Frontal cortex (tissue), 4 donors: ENCODE data around the gene PRKN. TPM values are rescaled to one million over a fixed set of nuclear protein-coding genes. Genes with fewer than 3 reads are reported as not detected.
"Not testable (repeated sequence)": the region's sequence is repeated elsewhere in the genome, so short reads cannot be mapped to it uniquely, and the experiment has no call there.

ENCODE experiments used
- DNase-seq, 2 donors: peaks; one replicate each; pipeline ENCODE4 v3.0.0; 2012; ENCODE audit warnings: low spot score in 2 of 2
- FAIRE-seq: peaks from 2 replicates; lab custom pipeline; 2012; peaks lifted over from hg19 to GRCh38; lab: Jason Lieb, UNC
- total RNA-seq: library from RNA; depleted of rRNA; stranded (reverse); fragments of >200 nt; gene quantifications from one replicate; pipeline ENCODE4 v1.2.3, GENCODE V29; 2014
- donor health status: control.
- donor health status: control.
- donor health status: control.

Gene PRKN
- total RNA-seq, 1 donor from 2014 or later, result 6.1 TPM

DNA sequence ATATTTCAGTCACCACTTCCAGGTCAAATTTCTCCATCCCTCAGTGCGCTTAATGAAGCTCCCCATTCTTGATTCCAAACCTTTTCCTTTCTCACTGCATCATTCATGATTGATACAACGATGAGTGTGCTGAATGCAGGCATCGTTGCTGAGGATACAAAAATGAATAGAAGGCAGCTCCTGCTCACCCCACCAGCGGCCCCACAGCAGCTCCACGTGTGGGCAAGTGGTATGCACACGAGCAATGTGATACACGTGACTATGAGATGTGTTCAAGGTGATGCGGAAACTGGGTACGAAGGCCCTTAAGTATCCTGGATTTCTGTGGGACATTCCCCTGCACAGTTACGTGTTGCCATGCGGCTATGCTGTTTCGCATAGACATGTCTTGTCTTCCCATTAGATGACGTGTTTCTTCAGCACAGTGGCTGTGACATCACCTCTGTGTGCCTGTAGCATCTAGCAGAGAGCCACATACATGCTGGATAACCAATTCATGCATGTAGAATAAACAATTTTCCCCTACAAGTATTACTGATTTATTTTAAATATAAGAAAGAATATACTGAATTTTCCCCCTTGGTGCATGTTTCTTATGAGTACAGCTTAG lies 1193.2 kb downstream of the PRKN start:
- FAIRE-seq, result no peak
- no peak for DNase-seq

DNA sequence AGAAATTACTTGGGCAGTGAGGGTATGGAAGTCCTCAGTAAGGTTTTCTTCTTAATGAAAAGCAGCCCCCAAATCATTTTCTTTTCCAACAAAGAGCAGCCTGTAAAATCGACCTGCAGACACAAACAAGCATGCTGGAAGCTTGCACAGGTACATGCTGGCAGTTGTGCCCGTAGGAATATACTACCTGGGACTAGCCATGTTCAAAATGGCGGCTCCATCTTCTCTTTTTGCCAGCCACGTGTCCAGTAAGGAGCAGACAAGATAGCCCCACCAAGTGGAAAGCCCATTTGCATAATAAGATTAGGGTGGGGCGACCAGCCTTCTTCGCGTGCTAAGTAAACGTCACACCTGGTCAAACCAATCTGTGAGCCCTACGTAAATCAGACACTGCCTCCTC lies 1194.3 kb downstream of the PRKN start:
- no peak for DNase-seq
- FAIRE-seq, result no peak

DNA sequence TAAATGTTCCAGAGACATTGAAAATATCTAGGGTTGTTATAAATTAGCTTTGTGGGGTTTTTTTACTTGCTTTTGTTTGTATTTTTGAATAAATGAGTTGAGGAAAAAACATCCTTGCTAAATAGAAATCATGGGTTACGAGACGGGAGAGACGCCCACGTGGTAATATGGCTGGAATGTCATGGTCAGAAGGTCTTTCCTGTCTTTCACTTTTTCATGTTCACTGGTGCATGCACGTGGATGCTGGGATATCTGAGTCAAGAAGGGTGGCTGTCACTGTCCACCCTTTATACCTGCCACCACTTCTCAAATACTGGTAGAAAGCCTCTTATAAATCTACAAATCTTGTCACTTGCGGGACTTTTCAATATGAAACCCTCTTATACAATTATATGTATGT lies 1195.0 kb downstream of the PRKN start:
- no peak for DNase-seq
- no peak for FAIRE-seq

DNA sequence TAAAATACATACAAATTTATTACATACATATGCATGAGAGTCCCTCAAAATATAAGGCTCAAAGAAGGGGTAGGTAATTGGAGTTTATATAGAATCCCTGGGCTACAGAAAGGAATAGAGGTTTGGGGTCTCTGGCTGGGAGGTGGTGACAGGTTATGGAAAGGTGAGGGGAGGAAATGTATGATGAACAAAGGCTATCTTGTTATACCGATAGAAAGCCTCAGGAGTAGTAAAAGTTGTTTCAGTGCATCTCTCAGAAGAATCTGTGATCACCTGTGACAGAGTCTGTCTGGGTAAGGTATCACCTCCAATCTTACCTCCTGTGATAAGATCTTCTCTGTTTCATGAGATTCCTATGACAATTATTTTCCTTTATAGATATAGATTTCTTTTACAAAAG lies 1200.8 kb downstream of the PRKN start:
- no peak for DNase-seq
- no peak for FAIRE-seq

DNA sequence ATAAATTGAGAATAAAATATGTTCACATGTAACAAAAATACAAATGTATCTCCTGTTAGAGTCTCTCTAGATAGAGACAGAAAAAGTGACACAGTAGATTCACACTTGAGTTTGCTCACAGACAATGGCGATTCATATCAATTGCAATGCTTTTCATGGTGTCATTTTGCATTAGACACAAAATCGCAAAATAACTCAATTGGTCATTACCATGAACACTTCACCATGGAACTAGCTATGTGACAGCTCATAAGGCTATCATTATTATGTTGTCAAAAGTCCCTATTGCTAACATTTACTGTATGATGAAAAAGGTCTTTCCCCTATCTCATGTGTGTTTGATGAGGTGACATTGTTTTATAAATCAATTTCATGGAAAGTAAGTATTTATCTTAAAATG lies 1204.2 kb downstream of the PRKN start:
- FAIRE-seq (no peak), DNase-seq (no peak)

DNA sequence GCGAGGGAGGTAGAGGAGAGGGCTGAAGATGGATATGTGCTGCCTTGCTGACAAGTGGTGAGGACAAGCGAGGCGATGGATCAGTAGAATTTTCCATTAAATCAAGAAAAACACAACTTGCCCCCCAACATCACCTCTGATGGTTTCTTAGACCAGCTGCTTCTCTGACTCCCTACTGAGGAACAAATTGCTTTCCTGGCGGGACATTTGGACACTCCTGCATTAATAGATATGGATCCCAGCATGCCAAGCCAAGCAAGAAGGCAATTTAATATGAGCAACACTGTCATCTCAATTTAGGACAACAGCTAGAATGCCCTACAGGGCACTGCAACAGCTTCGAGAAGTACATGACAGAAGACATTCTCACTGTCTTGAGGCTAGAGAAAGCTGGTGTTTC lies 1205.3 kb downstream of the PRKN start:
- DNase-seq (no peak), FAIRE-seq (no peak)

DNA sequence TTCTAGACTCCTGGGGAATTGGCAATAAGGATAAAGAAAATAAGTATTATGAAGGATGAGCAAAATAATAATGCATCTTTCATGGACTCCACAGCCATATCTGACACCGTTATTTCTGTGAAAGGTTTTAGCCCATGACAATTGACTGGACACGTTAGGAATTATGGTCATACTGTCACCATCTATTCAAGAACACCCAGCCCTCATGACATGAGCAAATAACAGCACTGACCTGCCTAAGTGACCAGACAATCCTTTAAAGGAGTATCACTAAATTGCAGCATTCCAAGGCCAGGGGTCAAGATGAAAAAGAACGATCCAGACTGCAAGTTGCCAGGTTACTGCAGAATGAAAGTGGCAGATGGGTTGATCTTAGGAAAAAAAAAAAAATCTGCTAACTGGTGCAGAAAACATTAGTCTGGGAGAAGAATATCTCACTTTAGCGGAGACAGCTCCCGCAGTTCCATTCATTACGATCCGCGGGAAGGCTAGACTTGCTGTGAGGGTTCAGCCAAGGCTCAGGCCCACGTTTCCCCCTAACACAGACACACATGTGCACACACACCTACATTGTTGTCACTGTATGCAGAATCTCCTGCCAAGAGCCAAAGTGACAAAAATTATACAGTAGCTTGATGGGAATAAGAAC lies 1216.0 kb downstream of the PRKN start:
- FAIRE-seq (no peak), DNase-seq (no peak)

DNA sequence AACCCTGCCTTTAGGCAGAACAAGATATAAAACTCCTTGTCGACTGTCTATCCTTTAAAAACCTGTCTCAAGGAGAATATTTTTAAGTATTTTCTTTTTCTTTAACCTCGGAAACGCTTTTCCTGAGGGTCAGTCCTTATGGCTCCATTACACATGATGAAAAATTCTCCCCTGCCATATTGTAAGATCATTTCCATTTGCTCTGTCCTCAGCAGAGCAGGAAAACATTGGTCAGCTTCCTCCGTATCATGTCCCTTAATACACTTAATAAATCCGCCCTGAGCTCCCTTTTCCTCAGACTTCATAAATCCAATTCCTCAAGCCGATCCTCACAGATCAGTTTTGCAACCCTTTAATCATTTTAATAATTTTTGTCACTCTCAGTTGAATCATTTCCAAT lies 1219.2 kb downstream of the PRKN start:
- no peak for DNase-seq

DNA sequence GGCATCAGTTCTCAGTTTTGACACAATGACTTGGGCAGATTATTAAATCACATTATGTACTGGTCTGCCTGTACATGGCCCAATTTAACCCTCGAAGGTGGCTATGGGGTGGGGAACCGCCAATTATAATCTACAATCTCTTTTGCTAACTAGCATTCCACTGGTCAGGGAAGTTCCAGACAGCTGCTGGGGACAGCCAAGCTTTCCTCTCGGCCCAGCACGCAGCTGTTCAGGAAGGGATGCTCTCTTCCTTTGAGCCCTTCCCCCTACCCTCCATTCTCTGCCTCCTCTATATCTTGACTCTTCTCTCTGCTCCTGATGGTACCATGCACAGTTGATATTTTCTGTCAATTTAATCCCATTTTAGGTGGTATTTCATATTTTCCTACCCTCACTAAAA lies 1220.2 kb downstream of the PRKN start:
- no peak for DNase-seq
- FAIRE-seq, result no peak

More for the DNA sequence above, 1219.2 kb downstream of the PRKN start:
- FAIRE-seq, result no peak

DNA sequence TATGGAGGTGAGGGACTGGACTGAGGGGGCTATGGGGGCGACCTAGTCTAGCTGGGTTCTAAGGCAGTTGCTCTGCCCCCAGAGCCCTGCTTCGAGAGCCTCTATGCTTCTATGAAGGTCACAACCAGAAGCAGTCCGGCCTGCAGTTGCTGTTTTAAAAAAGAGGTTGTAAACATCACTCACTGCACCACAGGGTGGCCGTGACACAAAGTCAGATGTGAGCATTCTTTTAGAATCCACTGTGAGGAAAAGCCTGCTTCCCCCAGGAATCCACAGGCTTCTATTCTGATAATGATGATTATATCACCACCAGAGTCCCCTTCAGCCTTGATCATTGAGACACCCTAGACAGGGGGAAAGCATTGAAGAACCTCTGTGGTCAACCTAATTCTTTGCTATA lies 1224.0 kb downstream of the PRKN start:
- DNase-seq (no peak), FAIRE-seq (no peak)

DNA sequence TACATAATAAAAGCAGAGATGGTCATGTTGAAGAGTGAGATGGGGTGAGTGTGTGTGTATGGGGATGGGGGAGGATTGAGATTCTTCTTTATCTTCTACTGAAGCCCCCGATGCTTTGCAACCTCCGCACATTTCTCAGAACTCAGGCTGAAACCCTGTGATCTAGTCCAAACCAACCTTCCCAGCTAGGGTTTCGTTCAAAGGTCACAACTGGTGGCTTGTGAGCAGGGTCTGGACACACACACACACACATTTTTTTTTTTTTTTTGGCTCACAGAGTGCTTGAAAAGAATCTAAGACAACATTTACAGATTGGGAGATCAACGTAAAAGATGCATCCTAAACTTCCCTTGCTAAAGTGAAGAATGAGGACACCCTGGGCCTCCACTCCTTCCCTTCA lies 1228.7 kb downstream of the PRKN start:
- FAIRE-seq (no peak), DNase-seq (no peak)

DNA sequence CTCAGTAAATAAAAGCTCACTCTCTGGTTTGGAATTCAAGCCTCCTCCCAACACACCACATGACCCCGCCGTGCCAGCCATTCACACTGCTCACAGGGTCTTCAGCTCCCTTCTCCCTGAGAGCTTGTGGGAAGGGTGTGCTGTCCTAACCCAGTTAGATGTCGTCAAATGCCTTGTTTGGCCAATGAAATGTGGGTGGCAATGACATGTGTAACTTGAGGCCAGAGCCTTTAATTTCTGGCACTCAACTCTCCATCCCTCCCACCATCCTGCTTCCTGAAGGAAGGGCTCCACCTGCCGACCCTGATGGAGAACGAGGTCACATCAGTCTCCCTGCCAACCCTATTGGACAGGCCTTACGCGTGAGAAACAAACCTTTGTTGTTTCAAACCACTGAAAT lies 1229.2 kb downstream of the PRKN start:
- FAIRE-seq, result no peak
- DNase-seq, result no peak

DNA sequence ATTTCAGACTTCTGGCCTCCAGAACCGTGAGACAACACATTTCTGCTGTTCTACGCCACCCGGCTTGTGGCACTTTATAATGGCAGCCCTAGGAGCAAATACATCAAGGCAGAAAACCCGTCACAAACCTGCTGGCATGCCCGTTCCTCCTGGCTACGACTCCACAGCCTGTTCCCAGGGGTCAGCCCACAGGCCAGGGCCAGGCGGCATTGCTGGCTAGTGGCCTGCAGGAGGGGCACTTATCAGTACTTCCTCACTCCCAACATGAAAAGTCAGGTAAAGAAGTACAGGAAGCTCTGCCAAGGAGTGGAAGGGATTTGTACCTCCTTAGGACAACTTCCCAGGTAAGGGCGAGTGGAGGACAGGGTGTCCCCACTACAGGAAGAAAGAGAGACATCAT lies 1230.6 kb downstream of the PRKN start:
- no peak for DNase-seq
- FAIRE-seq, result no peak

DNA sequence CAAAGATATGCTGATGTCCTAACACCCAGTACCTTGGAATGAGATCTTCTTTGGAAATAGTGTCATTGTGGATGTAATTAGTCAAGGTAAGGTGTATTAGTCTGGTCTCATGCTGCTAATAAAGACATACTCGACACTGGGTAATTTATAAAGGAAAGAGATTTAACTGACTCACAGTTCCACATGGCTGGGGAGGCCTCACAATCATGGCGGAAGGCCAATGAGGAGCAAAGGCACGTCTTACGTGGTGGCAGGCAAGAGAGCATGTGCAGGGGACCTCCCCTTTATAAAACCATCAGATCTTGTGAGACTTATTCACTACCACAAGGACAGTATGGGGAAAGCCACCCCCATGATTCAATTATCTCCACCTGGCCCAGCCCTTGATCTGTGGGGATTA lies 1231.3 kb downstream of the PRKN start:
- not testable (repeated sequence) for FAIRE-seq, DNase-seq

DNA sequence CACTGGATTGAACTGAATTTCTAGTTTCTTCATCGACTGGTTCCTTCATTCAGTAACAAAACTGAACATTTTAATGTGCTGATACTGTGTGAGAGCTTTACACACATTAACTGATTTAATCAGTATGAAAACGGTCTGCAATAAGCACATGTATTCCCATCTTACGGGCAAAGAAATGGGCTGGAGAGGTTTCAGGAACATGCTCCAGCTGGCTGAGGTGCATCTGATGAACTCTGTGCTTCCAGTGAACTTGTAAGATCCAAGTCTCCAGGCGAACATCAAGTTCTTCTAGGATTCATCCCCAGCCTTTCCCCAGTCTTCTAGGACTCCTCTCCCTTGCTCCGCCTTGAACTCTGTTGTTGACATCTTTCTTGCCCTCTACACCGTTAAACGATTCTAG lies 1233.0 kb downstream of the PRKN start:
- FAIRE-seq (no peak), DNase-seq (no peak)

DNA sequence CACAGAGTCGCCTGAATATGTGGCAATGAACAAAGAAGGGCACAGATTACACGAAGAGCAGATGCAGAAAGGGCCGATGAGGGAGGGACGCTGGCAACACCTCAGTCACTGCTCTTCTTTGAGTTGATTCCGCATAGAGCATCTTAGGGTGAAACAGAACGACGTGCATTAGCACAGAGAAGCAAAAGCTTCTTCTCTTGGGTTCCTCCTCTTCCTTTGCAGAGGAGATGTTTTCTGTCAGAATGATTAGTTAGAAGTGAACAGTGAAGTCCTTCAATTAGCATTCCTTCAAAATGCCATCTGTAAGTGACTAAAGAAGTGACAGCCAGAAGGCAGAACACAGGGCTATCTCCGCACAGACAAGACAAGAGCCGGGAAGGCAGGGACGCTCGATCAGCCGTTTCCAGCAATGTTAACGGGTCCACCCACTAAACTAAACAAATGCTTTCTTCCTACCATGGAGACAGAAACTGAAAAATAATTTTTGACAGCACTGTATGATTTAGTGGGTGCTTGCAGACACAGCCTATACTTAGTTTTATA lies 1233.9 kb downstream of the PRKN start:
- FAIRE-seq (no peak), DNase-seq (no peak)

DNA sequence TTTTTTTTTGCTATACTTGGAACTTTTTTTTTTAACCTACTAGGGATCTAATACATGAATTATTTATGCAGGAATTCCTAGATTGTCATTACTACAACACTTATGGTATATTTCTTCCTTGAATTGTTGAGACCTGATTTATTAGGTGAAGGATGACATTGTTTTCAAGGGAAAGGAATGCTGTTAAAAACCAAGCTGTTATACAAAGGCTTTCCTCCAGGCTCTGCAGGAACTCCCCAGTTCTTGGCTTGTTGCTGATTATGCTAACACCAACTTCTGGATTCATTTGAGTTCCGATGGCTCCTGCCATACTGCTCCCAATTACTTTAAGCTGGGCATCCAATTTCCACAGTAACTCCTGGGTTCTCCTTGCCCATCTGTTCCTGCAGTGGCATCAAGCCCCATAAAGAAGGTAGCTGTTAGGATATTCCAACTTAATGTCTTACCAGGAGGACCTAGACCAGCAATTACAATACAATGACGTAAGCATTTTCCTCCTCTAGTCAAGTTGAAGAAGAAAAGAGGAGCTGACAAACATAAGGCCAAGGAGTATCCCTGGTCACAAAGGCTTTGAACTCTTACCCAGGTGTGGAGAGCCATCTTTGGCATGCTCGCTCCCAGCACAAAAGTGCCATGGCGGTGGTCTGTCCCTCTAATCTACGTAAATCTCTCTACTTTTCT lies 1237.8 kb downstream of the PRKN start:
- no peak for DNase-seq
- no peak for FAIRE-seq

DNA sequence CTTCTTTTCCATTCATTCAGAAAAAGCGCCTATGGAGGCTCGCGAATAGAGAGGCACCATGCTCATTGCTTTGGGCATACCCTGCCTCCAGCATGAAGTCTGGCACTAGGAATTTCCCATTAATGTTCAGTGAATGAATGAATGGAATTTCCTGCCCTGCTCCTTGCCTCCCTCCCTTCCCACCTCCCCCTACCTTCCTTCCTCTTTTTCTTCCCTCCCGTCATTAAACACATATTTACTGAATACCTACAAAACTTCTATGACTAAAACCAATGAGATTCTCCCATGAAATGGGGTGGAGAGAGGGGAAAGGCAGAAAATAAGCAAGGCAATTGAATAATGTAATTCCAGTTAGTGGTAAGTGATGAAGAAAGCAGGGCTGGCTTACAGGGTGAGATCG lies 1239.9 kb downstream of the PRKN start:
- FAIRE-seq (no peak), DNase-seq (no peak)

DNA sequence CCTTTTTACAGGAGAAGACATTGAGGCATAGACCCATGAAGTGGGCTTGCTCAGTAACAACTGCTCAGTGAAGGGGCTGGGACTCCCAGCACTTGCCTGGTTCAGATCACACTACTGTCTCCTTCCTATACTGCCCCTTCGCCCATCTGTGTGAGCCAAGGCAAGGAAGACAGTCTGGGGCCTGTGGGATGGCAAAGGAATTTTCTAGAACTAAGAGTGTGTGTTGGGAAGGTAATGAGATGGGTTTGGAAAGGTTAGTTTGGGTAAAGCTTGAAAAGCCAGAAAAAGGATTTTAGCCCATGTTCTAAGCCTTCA lies 1240.4 kb downstream of the PRKN start:
- DNase-seq, result no peak
- no peak for FAIRE-seq

DNA sequence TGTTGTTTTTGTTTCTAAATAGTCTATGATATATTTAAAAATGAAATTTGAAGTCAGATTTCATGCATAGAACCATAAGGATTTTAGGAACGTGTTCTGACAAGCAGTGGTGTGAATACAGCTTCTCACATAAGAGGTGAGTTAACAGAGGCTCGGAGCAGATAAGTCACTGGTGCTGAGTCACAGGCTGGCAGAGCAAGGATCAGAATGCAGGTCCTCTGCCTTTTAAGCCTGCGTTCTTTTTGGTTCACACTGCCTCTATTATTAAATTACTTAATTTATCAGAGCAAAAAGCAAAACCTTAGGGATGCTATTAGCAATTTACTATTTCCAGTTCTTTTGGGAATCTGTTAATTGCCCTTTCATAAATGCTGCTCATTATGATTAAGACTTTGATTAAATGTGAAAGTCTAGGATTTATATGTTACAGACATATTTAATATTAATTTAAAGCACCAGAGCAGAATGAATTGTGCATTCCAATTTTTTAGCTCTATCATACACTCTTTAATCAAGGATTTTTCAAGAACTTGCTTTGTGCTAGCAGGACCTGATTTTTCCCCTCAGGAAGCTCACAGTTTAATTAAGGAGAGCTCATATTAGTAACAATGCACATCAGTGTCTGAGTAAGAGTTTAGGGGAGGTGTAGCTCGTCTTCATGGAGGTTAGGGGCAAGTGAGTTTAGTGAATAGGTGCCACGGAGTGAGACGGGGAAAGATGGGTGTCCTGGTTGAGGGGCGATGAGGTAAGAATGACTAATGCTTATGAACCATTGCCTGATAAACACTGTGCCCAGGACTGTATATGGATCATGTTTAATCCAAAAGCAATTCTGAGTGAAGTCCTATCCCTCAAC lies 1241.0 kb downstream of the PRKN start:
- FAIRE-seq (no peak), DNase-seq (no peak)

DNA sequence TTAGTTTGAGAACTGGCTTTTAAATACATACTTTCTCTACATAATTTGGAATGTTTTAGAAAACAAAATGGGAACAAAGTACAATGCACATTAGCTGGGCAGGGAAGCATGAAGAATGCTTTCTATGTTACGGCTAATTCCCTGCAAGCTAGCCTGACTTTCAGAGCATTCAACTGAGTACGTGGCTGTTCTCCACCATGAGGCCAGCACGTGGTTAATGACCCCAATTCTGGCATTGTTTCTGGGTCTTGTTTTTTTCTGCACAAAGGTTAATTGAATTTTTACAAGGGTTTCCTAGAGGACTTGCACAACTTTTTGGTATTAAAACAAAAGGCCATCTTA lies 1245.1 kb downstream of the PRKN start:
- FAIRE-seq (no peak), DNase-seq (no peak)
